H1 (cell line): ENCODE measurements around the gene CD68. TPM values are rescaled to one million over a fixed set of nuclear protein-coding genes. Genes with fewer than 3 reads are reported as not detected.

ENCODE experiments used
- CTCF ChIA-PET: fragments of 300-600 bp; sonication (Branson Sonifier 250); formaldehyde crosslinking; loops from one replicate; lab custom pipeline; 2021; ENCODE audit not compliant: partially characterized antibody; lab: Charles Lee
- POLR2A ChIA-PET: fragments of 300-600 bp; sonication (Branson Sonifier 250); formaldehyde crosslinking; loops from one replicate; lab custom pipeline; 2021; ENCODE audit warnings: inconsistent platforms; ENCODE audit not compliant: partially characterized antibody; lab: Charles Lee
- DNase-seq, 2 experiments: peaks; one replicate each; pipeline versions ENCODE4 v3.0.0 to v3.0.0-alpha.2; 2010 to 2022; ENCODE audit warnings: low spot score in 2 of 2, low read depth in 1 of 2, mixed read lengths in 1 of 2
- FAIRE-seq: peaks from 2 replicates; lab custom pipeline; 2011; peaks lifted over from hg19 to GRCh38; lab: Jason Lieb, UNC
- H2AFZ ChIP-seq: 2 replicates; pipeline ENCODE4 v1.8.1; 2012; ENCODE audit warnings: low read length, inconsistent platforms
- H2AK5ac ChIP-seq: 2 replicates; pipeline ENCODE4 v1.6.1; 2013; ENCODE audit warnings: low read depth, low read length
- H2BK120ac ChIP-seq: replicated peaks from 2 replicates; pipeline ENCODE3; 2013; ENCODE audit warnings: low read depth, low read length, inconsistent platforms
- H2BK12ac ChIP-seq: 2 replicates; pipeline ENCODE4 v1.6.1; 2013; ENCODE audit warnings: low read depth, low read length
- H2BK15ac ChIP-seq: 2 replicates; pipeline ENCODE4 v1.6.1; 2013; ENCODE audit warnings: low read length
- H2BK20ac ChIP-seq: 2 replicates; pipeline ENCODE4 v1.6.1; 2013; ENCODE audit warnings: low read length
- H2BK5ac ChIP-seq: 2 replicates; pipeline ENCODE4 v1.6.1; 2013; ENCODE audit warnings: low read depth, low read length
- H3K14ac ChIP-seq: 2 replicates; pipeline ENCODE4 v1.6.1; 2013; ENCODE audit warnings: inconsistent platforms; ENCODE audit not compliant: insufficient read length
- H3K18ac ChIP-seq: 2 replicates; pipeline ENCODE4 v1.6.1; 2013; ENCODE audit warnings: low read length; ENCODE audit errors: extremely low read depth
- H3K23ac ChIP-seq: 2 replicates; pipeline ENCODE4 v1.6.1; 2013; ENCODE audit warnings: inconsistent platforms; ENCODE audit not compliant: insufficient read length
- H3K23me2 ChIP-seq: 2 replicates; pipeline ENCODE4 v1.6.1; 2013; ENCODE audit warnings: low read depth, low read length
- H3K27ac ChIP-seq: 2 replicates; pipeline ENCODE4 v1.6.1; 2011; ENCODE audit warnings: low read depth, low read length, inconsistent platforms
- H3K27me3 ChIP-seq, 4 experiments: replicated peaks in 1 of 4; 1 replicate in 1 of 4; 2 replicates in 3 of 4; pipeline versions ENCODE4 v1.6.1 to v1.8.1; 2011 to 2013; ENCODE audit warnings: low read length in 3 of 4, mild to moderate bottlenecking in 3 of 4, inconsistent platforms in 2 of 4, mixed read lengths in 2 of 4, moderate library complexity in 1 of 4; ENCODE audit not compliant: control insufficient read depth in 3 of 4, insufficient read depth in 3 of 4; ENCODE audit errors: extremely low read depth in 1 of 4
- H3K36me3 ChIP-seq, 4 experiments: 2 replicates each; pipeline versions ENCODE4 v1.6.1 to v1.8.1; 2011 to 2013; ENCODE audit warnings: mild to moderate bottlenecking in 4 of 4, low read length in 3 of 4, moderate library complexity in 2 of 4, control low read depth in 1 of 4, inconsistent platforms in 1 of 4; ENCODE audit not compliant: insufficient read depth in 4 of 4, control insufficient read depth in 2 of 4
- H3K4ac ChIP-seq: replicated peaks from 2 replicates; pipeline ENCODE3; 2013; ENCODE audit warnings: low read length, low read depth, mixed read lengths, inconsistent platforms; ENCODE audit not compliant: insufficient read length
- H3K4me1 ChIP-seq, 4 experiments: replicated peaks in 1 of 4; 1 replicate in 1 of 4; 2 replicates in 3 of 4; pipeline versions ENCODE4 v1.6.1 to v1.8.1; 2011 to 2013; ENCODE audit warnings: low read length in 3 of 4, inconsistent platforms in 2 of 4, mixed read lengths in 1 of 4; ENCODE audit not compliant: insufficient read depth in 4 of 4, control insufficient read depth in 3 of 4
- H3K4me2 ChIP-seq, 2 experiments: 2 replicates each; pipeline versions ENCODE4 v1.6.1 to v1.8.1; 2011 to 2013; ENCODE audit warnings: low read depth in 2 of 2, low read length in 2 of 2, control low read depth in 1 of 2, inconsistent platforms in 1 of 2, mild to moderate bottlenecking in 1 of 2; ENCODE audit not compliant: insufficient read depth in 1 of 2
- H3K4me3 ChIP-seq, 4 experiments: fragments of 200-600, 300-600 bp in 1 of 4; sonication (generic), shearing (Covaris generic), sonication (Bioruptor Twin) in 1 of 4; 2 replicates each; pipeline versions ENCODE4 v1.5.1 to v1.8.1; 2011 to 2016; ENCODE audit warnings: low read length in 4 of 4, low read depth in 3 of 4, control low read depth in 2 of 4, inconsistent platforms in 2 of 4, mild to moderate bottlenecking in 2 of 4, mixed read lengths in 1 of 4, moderate library complexity in 1 of 4; ENCODE audit not compliant: insufficient read depth in 2 of 4; ENCODE audit errors: extremely low read depth in 1 of 4
- H3K56ac ChIP-seq: replicated peaks from 2 replicates; pipeline ENCODE3; 2013; ENCODE audit warnings: low read depth, mild to moderate bottlenecking, mixed read lengths, low read length, inconsistent platforms; ENCODE audit not compliant: insufficient read length
- H3K79me1 ChIP-seq: 2 replicates; pipeline ENCODE4 v1.6.1; 2013; ENCODE audit warnings: low read depth, low read length, control low read depth
- H3K79me2 ChIP-seq, 2 experiments: 2 replicates each; pipeline versions ENCODE4 v1.6.1 to v1.8.1; 2012 to 2013; ENCODE audit warnings: low read length in 2 of 2, mild to moderate bottlenecking in 2 of 2, inconsistent platforms in 1 of 2; ENCODE audit not compliant: insufficient read depth in 2 of 2, control insufficient read depth in 1 of 2
- H3K9ac ChIP-seq, 4 experiments: replicated peaks in 1 of 4; 1 replicate in 1 of 4; 2 replicates in 3 of 4; pipeline versions ENCODE4 v1.6.1 to v1.8.1; 2011 to 2013; ENCODE audit warnings: low read depth in 3 of 4, low read length in 3 of 4, control low read depth in 2 of 4, mild to moderate bottlenecking in 2 of 4, moderate library complexity in 2 of 4, inconsistent platforms in 1 of 4; ENCODE audit errors: extremely low read depth in 1 of 4
- H3K9me3 ChIP-seq, 2 experiments: 2 replicates each; pipeline versions ENCODE4 v1.6.1 to v1.8.1; 2012 to 2013; ENCODE audit warnings: mild to moderate bottlenecking in 2 of 2, moderate library complexity in 2 of 2, control low read depth in 1 of 2, inconsistent platforms in 1 of 2, low read depth in 1 of 2, low read length in 1 of 2, mixed read lengths in 1 of 2; ENCODE audit not compliant: insufficient read depth in 2 of 2
- H4K20me1 ChIP-seq, 2 experiments: replicated peaks in 1 of 2; 2 replicates each; pipeline versions ENCODE3 to v1.8.1; 2011 to 2013; ENCODE audit warnings: inconsistent platforms in 2 of 2, low read length in 2 of 2, mild to moderate bottlenecking in 1 of 2; ENCODE audit not compliant: insufficient read depth in 2 of 2, control insufficient read depth in 1 of 2
- H4K5ac ChIP-seq: 2 replicates; pipeline ENCODE4 v1.6.1; 2013; ENCODE audit warnings: low read length, low read depth, mixed read lengths, inconsistent platforms; ENCODE audit not compliant: insufficient read length
- H4K8ac ChIP-seq: 2 replicates; pipeline ENCODE4 v1.8.0; 2013; ENCODE audit warnings: mild to moderate bottlenecking, moderate library complexity, low read length, inconsistent platforms; ENCODE audit not compliant: insufficient read depth; ENCODE audit errors: extremely low read depth
- H4K91ac ChIP-seq: replicated peaks from 2 replicates; pipeline ENCODE3; 2013; ENCODE audit warnings: low read length, mixed read lengths, inconsistent platforms; ENCODE audit not compliant: insufficient read length
- BRCA1 ChIP-seq: IDR thresholded peaks from 2 replicates; pipeline ENCODE4 v1.6.1; 2012; ENCODE audit warnings: low read depth, low read length, improper control_type of control experiment
- CHD1 ChIP-seq: IDR thresholded peaks from 2 replicates; pipeline ENCODE4 v1.6.1; 2012; ENCODE audit warnings: low read depth, low read length, improper control_type of control experiment
- EP300 ChIP-seq, 2 experiments: IDR thresholded peaks; 1 replicate in 1 of 2; 2 replicates in 1 of 2; pipeline ENCODE4 v1.6.1; 2011 to 2012; ENCODE audit warnings: low read depth in 2 of 2, low read length in 2 of 2, mild to moderate bottlenecking in 2 of 2, borderline replicate concordance in 1 of 2, inconsistent platforms in 1 of 2, moderate library complexity in 1 of 2
- GTF2F1 ChIP-seq: IDR thresholded peaks from 2 replicates; pipeline ENCODE4 v1.6.1; 2012; ENCODE audit warnings: low read depth, low read length, improper control_type of control experiment, borderline replicate concordance
- HDAC6 ChIP-seq: IDR thresholded peaks from one replicate; pipeline ENCODE4 v1.7.1; 2012; ENCODE audit warnings: low read depth, mild to moderate bottlenecking, inconsistent platforms, low read length, moderate library complexity
- KDM5A ChIP-seq: fragments of 200-600 bp; IDR thresholded peaks from 2 replicates; pipeline ENCODE4 v1.7.1; 2012; ENCODE audit warnings: mild to moderate bottlenecking, low read length, inconsistent platforms, mixed read lengths
- POLR2AphosphoS5 ChIP-seq: IDR thresholded peaks from 2 replicates; pipeline ENCODE4 v1.6.1; 2011; ENCODE audit warnings: low read depth, low read length
- RBBP5 ChIP-seq: IDR thresholded peaks from 2 replicates; pipeline ENCODE4 v1.7.1; 2012; ENCODE audit warnings: low read depth, mild to moderate bottlenecking, inconsistent platforms, low read length, moderate library complexity, borderline replicate concordance
- RNF2 ChIP-seq: fragments of 200-900, 300-1000 bp; sonication (generic); IDR thresholded peaks from 2 replicates; pipeline ENCODE4 v1.7.1; 2016; ENCODE audit warnings: borderline replicate concordance, low read depth, mild to moderate bottlenecking, antibody characterized with exemption, low read length; ENCODE audit not compliant: poor library complexity, severe bottlenecking; ENCODE audit errors: missing control alignments
- SP1 ChIP-seq: IDR thresholded peaks from 2 replicates; pipeline ENCODE4 v1.6.1; 2011; ENCODE audit warnings: low read depth, low read length
- SP4 ChIP-seq: IDR thresholded peaks from 2 replicates; pipeline ENCODE4 v1.6.1; 2012; ENCODE audit warnings: low read length, inconsistent platforms
- SUZ12 ChIP-seq: fragments of 200-600 bp; sonication (generic); IDR thresholded peaks from 2 replicates; pipeline ENCODE4 v1.6.1; 2012; ENCODE audit warnings: mild to moderate bottlenecking, inconsistent platforms, low read length, moderate library complexity, mixed read lengths
- WGBS, 2 experiments: shearing (Covaris generic) in 1 of 2; methylation state at CpG; one replicate each; pipeline versions ENCODE4 v1.1.6 to v1.1.7; 2013 to 2015; ENCODE audit warnings: low lambda C conversion rate in 2 of 2, mixed read lengths in 2 of 2, inconsistent platforms in 1 of 2, low coverage in 1 of 2, missing lambda C conversion rate in 1 of 2; ENCODE audit not compliant: insufficient replicate concordance in 2 of 2, insufficient coverage in 1 of 2, insufficient read length in 1 of 2; ENCODE audit errors: extremely low coverage in 1 of 2, missing lambda C conversion rate in 1 of 2; 5-methylcytosine and 5-hydroxymethylcytosine counted together
- polyA plus RNA-seq, 7 experiments: library from polyadenylated mRNA; depleted of rRNA in 3 of 7; stranded (reverse) in 5 of 7; unstranded in 2 of 7; fragments of >200 nt in 5 of 7; fragments of 200-250 nt in 2 of 7; gene quantifications; 1 replicate in 5 of 7; 2 replicates in 1 of 7; 4 replicates in 1 of 7; pipeline versions ENCODE4 v1.2.1 to v1.2.3, GENCODE V29; 2011 to 2013; ENCODE audit warnings: missing spikeins in 2 of 7, mixed read lengths in 2 of 7
- total RNA-seq: library from RNA; stranded (reverse); fragmentation: NEBNext Ultra II Directional; extraction: Animal tissue kit (Norgen Biotek cat#: 25700); gene quantifications from 2 replicates; pipeline ENCODE4 v1.2.1, GENCODE V29; 2021

Gene CD68
- total and polyA plus RNA-seq, 2 of the 8 experiments (the other 6 are each of a cell fraction or from before 2014, with no cell fraction given) = 0.18 TPM; not detected in 1

DNA sequence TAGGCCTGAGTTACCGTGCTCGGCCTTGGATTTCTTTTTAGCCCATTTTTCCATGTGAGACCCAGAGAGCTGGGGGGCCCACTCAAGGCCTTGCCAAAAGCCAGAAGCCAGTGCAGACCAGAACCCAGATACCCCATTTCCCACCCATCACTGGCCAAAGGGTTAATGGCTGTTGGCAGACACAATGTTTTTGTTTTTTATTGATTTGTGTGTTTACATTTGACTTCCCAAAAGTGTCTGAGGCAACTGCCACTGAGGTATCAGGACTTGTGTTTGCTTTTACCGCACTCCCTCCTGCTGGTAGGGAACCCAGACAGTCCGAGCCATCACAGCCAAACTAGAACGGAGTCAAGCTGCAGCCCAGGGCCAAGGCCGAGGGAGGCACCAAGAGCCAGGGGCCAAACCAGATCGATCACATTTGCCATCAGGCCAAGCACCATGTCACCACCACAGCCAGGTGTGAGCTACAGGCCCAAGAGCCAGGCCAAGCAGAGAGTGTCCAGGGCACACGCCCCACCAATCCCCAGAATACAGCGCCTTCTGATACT lies 38.3 kb upstream of the CD68 start:
- ChIA-PET POLR2A (interaction anchor here (0.7 to 1.0 kb wide), 2 partner anchors 16 to 57 kb away, joined by 3 to 4 read pairs; partner anchors contain the start of gene POLR2A), CTCF (interaction anchor here (0.6 to 3.8 kb wide), 9 partner anchors 10 to 145 kb away, joined by 3 to 14 read pairs (median 3); partner anchors contain the start of gene SOX15)
- no peak overlapping the region for H4K8ac ChIP-seq
- no peak overlapping the region for H3K14ac ChIP-seq
- H3K27me3 ChIP-seq = no peaks in the 10 kb centered on the region
- no peak overlapping the region for H4K5ac ChIP-seq
- no peak overlapping the region for H2AFZ ChIP-seq
- H2BK120ac ChIP-seq = no peak overlapping the region
- no peak overlapping the region for H2BK15ac ChIP-seq
- no peak overlapping the region for H3K56ac ChIP-seq
- no peak overlapping the region for H2BK20ac ChIP-seq
- H3K9ac ChIP-seq = no peak overlapping the region
- DNase-seq (no peak), FAIRE-seq (no peak)
- no peak overlapping the region for H4K91ac ChIP-seq
- H2BK5ac ChIP-seq = no peak overlapping the region
- H3K4me2 ChIP-seq = no peak overlapping the region
- H3K9me3 ChIP-seq = peaks cover 0 to 4% of the 10 kb centered on the region in 2 experiments; a peak in 1 of 4 replicates
- H2AK5ac ChIP-seq = no peak overlapping the region
- H3K4me3 ChIP-seq = no peak overlapping the region
- no peak overlapping the region for H3K23ac ChIP-seq
- no peak overlapping the region for H3K27ac ChIP-seq
- no peak overlapping the region for H3K18ac ChIP-seq
- TF ChIP-seq CHD1 = no peak
- TF ChIP-seq SP1 = no peak
- no peak for TF ChIP-seq EP300 (IDR thresholded peaks at IDR 0.05; ENCODE audit: borderline replicate concordance in 1 of 2, low read depth in 2 of 2, low read length in 2 of 2)
- TF ChIP-seq RNF2 = no peak
- no peak for TF ChIP-seq HDAC6
- no peak for TF ChIP-seq SUZ12
- no peak for TF ChIP-seq POLR2AphosphoS5
- TF ChIP-seq SP4 = no peak
- TF ChIP-seq RBBP5 = no peak
- TF ChIP-seq BRCA1 = no peak
- no peak for TF ChIP-seq GTF2F1
- TF ChIP-seq KDM5A = no peak
- H3K4me1 ChIP-seq = no peaks in the 10 kb centered on the region
- 91% methylated on average over 9 of the region's 9 CpGs; no CpG with 5 or more reads in 1 of the 2 experiments for WGBS, 2 experiments
- no peaks in the 10 kb centered on the region for H4K20me1 ChIP-seq
- H2BK12ac ChIP-seq = no peak overlapping the region
- no peaks in the 10 kb centered on the region for H3K79me1 ChIP-seq
- no peaks in the 10 kb centered on the region for H3K79me2 ChIP-seq
- no peak overlapping the region for H3K4ac ChIP-seq
- H3K23me2 ChIP-seq = no peaks in the 10 kb centered on the region
- H3K36me3 ChIP-seq = no peaks in the 10 kb centered on the region
